WTC11 (cell line): ENCODE results near the gene TRAPPC10.
"Not testable (repeated sequence)": the region's sequence is repeated elsewhere in the genome, so short reads cannot be mapped to it uniquely, and the experiment has no call there.

Experiments used
- ATF3 ChIP-seq: sonication (generic); formaldehyde crosslinking; conservative IDR thresholded peaks from 2 replicates; pipeline ENCODE4 v1.8.1; 2022; ENCODE audit warnings: mild to moderate bottlenecking, missing genetic modification reagents
- CBFB ChIP-seq: sonication (generic); formaldehyde crosslinking; IDR thresholded peaks from 2 replicates; pipeline ENCODE4 v1.8.1; 2022; ENCODE audit warnings: mild to moderate bottlenecking, low read depth, missing genetic modification reagents
- CTCF ChIP-seq: fragments of 200-600 bp; IDR thresholded peaks from 2 replicates; pipeline ENCODE4 v1.8.0; 2022; ENCODE audit warnings: antibody characterized with exemption
- ELF4 ChIP-seq: sonication (generic); formaldehyde crosslinking; IDR thresholded peaks from 2 replicates; pipeline ENCODE4 v1.8.1; 2022; ENCODE audit warnings: low read depth, mild to moderate bottlenecking, moderate library complexity, missing genetic modification reagents
- FOXK1 ChIP-seq: sonication (generic); formaldehyde crosslinking; IDR thresholded peaks from 2 replicates; pipeline ENCODE4 v1.8.0; 2022; ENCODE audit warnings: mild to moderate bottlenecking, moderate library complexity, missing genetic modification reagents
- IRF2 ChIP-seq: sonication (generic); formaldehyde crosslinking; IDR thresholded peaks from 2 replicates; pipeline ENCODE4 v1.8.0; 2022; ENCODE audit warnings: low read depth, missing genetic modification reagents, borderline replicate concordance
- MAX ChIP-seq: sonication (generic); formaldehyde crosslinking; IDR thresholded peaks from 2 replicates; pipeline ENCODE4 v1.8.0; 2022; ENCODE audit warnings: mild to moderate bottlenecking, missing genetic modification reagents
- NR2C2 ChIP-seq: sonication (generic); formaldehyde crosslinking; IDR thresholded peaks from 2 replicates; pipeline ENCODE4 v1.8.0; 2022; ENCODE audit warnings: mild to moderate bottlenecking, missing genetic modification reagents
- OVOL2 ChIP-seq: fragments of 250-450 bp; sonication (Bioruptor Pico); IDR thresholded peaks from 2 replicates; pipeline ENCODE4 v1.9.0; 2021; ENCODE audit warnings: mild to moderate bottlenecking, borderline replicate concordance
- PRDM15 ChIP-seq: sonication (generic); formaldehyde crosslinking; IDR thresholded peaks from 2 replicates; pipeline ENCODE4 v1.8.0; 2022; ENCODE audit warnings: missing genetic modification reagents
- USF1 ChIP-seq: sonication (generic); formaldehyde crosslinking; IDR thresholded peaks from 2 replicates; pipeline ENCODE4 v1.8.0; 2022; ENCODE audit warnings: mild to moderate bottlenecking, missing genetic modification reagents
- ZBTB43 ChIP-seq: sonication (generic); formaldehyde crosslinking; IDR thresholded peaks from 2 replicates; pipeline ENCODE4 v1.8.1; 2023; ENCODE audit warnings: mild to moderate bottlenecking, missing genetic modification reagents
- ZNF232 ChIP-seq: sonication (generic); formaldehyde crosslinking; IDR thresholded peaks from 2 replicates; pipeline ENCODE4 v1.8.0; 2022; ENCODE audit warnings: mild to moderate bottlenecking, missing genetic modification reagents

GRCh38 chr21:44127827-44128226, 115.7 kb downstream of the TRAPPC10 start:
- TF ChIP-seq IRF2 (CRISPR knock-in tag); CTCF; USF1; OVOL2 (CRISPR knock-in tag); NR2C2 (CRISPR knock-in tag); PRDM15 (CRISPR knock-in tag); MAX (CRISPR knock-in tag); ATF3; CBFB (CRISPR knock-in tag); ELF4; ZBTB43; FOXK1 (CRISPR knock-in tag); ZNF232 (CRISPR knock-in tag): not testable (repeated sequence)
